Chondrocyte (in vitro differentiated cells): ENCODE data around the gene IL4. TPM values are rescaled to one million over a fixed set of nuclear protein-coding genes. Genes with fewer than 3 reads are reported as not detected.

Experiments
- DNase-seq: peaks from one replicate; pipeline ENCODE4 v3.0.0; 2021; ENCODE audit warnings: mixed read lengths, low spot score
- H3K27ac Mint-ChIP-seq: one replicate; pipeline ENCODE4 v1.8.0; 2021; ENCODE audit warnings: mild to moderate bottlenecking, moderate library complexity, mixed read lengths; ENCODE audit not compliant: unreplicated experiment
- H3K27me3 Mint-ChIP-seq: 2 replicates; pipeline ENCODE4 v1.8.0; 2021; ENCODE audit warnings: low read depth, mixed read lengths
- H3K36me3 Mint-ChIP-seq: 2 replicates; pipeline ENCODE4 v1.8.0; 2021; ENCODE audit warnings: low read depth, mixed read lengths
- H3K4me1 Mint-ChIP-seq: 2 replicates; pipeline ENCODE4 v1.8.0; 2021; ENCODE audit warnings: low read depth, mild to moderate bottlenecking, mixed read lengths
- H3K4me3 Mint-ChIP-seq: one replicate; pipeline ENCODE4 v1.8.0; 2021; ENCODE audit warnings: mild to moderate bottlenecking, moderate library complexity, mixed read lengths; ENCODE audit not compliant: unreplicated experiment
- H3K9me3 Mint-ChIP-seq: 2 replicates; pipeline ENCODE4 v1.8.0; 2021; ENCODE audit warnings: low read depth, mixed read lengths
- CTCF ChIP-seq: fragments of 200-600 bp; sonication (generic); IDR thresholded peaks from 2 replicates; pipeline ENCODE4 v1.5.0; 2021; ENCODE audit warnings: antibody characterized with exemption, mild to moderate bottlenecking, moderate library complexity
- total RNA-seq: library from RNA; stranded (reverse); gene quantifications from 3 replicates; pipeline ENCODE4 v1.2.1, GENCODE V29; 2021

IL4 gene
- total RNA-seq, 1 donor from 2014 or later, result not detected

- H3K27me3 Mint-ChIP-seq, result no peaks in the 10 kb centered on the region
- TF ChIP-seq CTCF, result no peak
- no peak for DNase-seq
- no peak overlapping the region for H3K27ac Mint-ChIP-seq
- no peaks in the 10 kb centered on the region for H3K9me3 Mint-ChIP-seq
- no peak overlapping the region for H3K4me3 Mint-ChIP-seq
- peaks cover 8% of the 10 kb centered on the region for H3K4me1 Mint-ChIP-seq
- H3K36me3 Mint-ChIP-seq, result peaks cover 4% of the 10 kb centered on the region
Measured at GRCh38 chr5:132708645-132709044, 34.9 kb downstream of the IL4 start.

GRCh38 chr5:132714456-132715307, 40.9 kb downstream of the IL4 start:
- DNase-seq, result no peak
- Mint-ChIP-seq H3K27ac (no peak overlapping the region), H3K4me1 (no peaks in the 10 kb centered on the region), H3K27me3 (no peaks in the 10 kb centered on the region), H3K4me3 (no peak overlapping the region), H3K9me3 (no peaks in the 10 kb centered on the region), H3K36me3 (peaks cover 7% of the 10 kb centered on the region)
- TF ChIP-seq CTCF, result peak; percentile 88

- H3K27ac Mint-ChIP-seq, result no peak overlapping the region
- peaks cover 12% of the 10 kb centered on the region for H3K36me3 Mint-ChIP-seq
- no peak overlapping the region for H3K4me3 Mint-ChIP-seq
- TF ChIP-seq CTCF, result no peak
- DNase-seq, result no peak
- no peaks in the 10 kb centered on the region for H3K27me3 Mint-ChIP-seq
- no peaks in the 10 kb centered on the region for H3K9me3 Mint-ChIP-seq
- H3K4me1 Mint-ChIP-seq, result no peaks in the 10 kb centered on the region
Measured at GRCh38 chr5:132718544-132719312, 44.9 kb downstream of the IL4 start.

- no peak for TF ChIP-seq CTCF
- no peaks in the 10 kb centered on the region for H3K9me3 Mint-ChIP-seq
- peaks cover 18% of the 10 kb centered on the region for H3K36me3 Mint-ChIP-seq
Measured at GRCh38 chr5:132725745-132726144, 52.0 kb downstream of the IL4 start.

GRCh38 chr5:132729896-132730295, 56.1 kb downstream of the IL4 start:
- Mint-ChIP-seq H3K36me3 (peaks cover 10% of the 10 kb centered on the region), H3K4me3 (no peak overlapping the region), H3K27me3 (no peaks in the 10 kb centered on the region), H3K27ac (no peak overlapping the region), H3K4me1 (no peaks in the 10 kb centered on the region), H3K9me3 (no peaks in the 10 kb centered on the region)
- no peak for DNase-seq
- TF ChIP-seq CTCF, result no peak

More at GRCh38 chr5:132725745-132726144, 52.0 kb downstream of the IL4 start:
- no peak overlapping the region for H3K4me3 Mint-ChIP-seq
- no peak for DNase-seq
- H3K27me3 Mint-ChIP-seq, result no peaks in the 10 kb centered on the region
- H3K4me1 Mint-ChIP-seq, result no peaks in the 10 kb centered on the region
- H3K27ac Mint-ChIP-seq, result no peak overlapping the region
